ENCODE results near the gene PCDHA3. TPM values are rescaled to one million over a fixed set of nuclear protein-coding genes. Genes with fewer than 3 reads are reported as not detected.

Gene PCDHA3
- total RNA-seq: not detected in 2 replicates

GRCh38 chr5:140800816-140801493 lies at the start of gene PCDHA3:
Gene PCDHA3 (plus strand): TSS chr5:140801057.

GRCh38 chr5:140785905-140786686 lies 14.8 kb upstream of the PCDHA3 start, which contains the start of gene PCDHA1:
Gene PCDHA1 (plus strand): TSS chr5:140786140.

GRCh38 chr5:140794595-140795258 lies 6.1 kb upstream of the PCDHA3 start, which contains the start of gene PCDHA2:
Gene PCDHA2 (plus strand): TSS chr5:140794852.

GRCh38 chr5:140806834-140807775 lies 6.2 kb downstream of the PCDHA3 start, which contains the start of gene PCDHA4:
Gene PCDHA4 (plus strand): TSS chr5:140807068.

GRCh38 chr5:140821375-140822280 lies 20.8 kb downstream of the PCDHA3 start, which contains the start of gene PCDHA5:
Gene PCDHA5 (plus strand): TSS chr5:140821613.

GRCh38 chr5:140827704-140828361 lies 27.0 kb downstream of the PCDHA3 start, which contains the start of gene PCDHA6:
Gene PCDHA6 (plus strand): TSS chr5:140827960. CDS start chr5:140828092, 132 bp downstream.

GRCh38 chr5:140833993-140834392 lies 33.1 kb downstream of the PCDHA3 start, which contains the start of gene PCDHA7:
Gene PCDHA7 (plus strand): TSS chr5:140834269. CDS start chr5:140834384, 115 bp downstream.

GRCh38 chr5:140840978-140841962 lies 40.4 kb downstream of the PCDHA3 start, which contains the start of gene PCDHA8:
Gene PCDHA8 (plus strand): TSS chr5:140841187. CDS start chr5:140841322, 135 bp downstream.

GRCh38 chr5:140848139-140849102 lies 47.6 kb downstream of the PCDHA3 start, which contains the start of gene PCDHA9:
Gene PCDHA9 (plus strand): TSS chr5:140848382. CDS start chr5:140848496, 114 bp downstream.

Other genes starting within 250 kb of the PCDHA3 start
- gene SRA1, start 243.6 kb upstream of the PCDHA3 start, total RNA-seq: 40.8 and 58.3 TPM in 2 replicates
- gene APBB3, start 236.5 kb upstream of the PCDHA3 start, total RNA-seq: 5.0 and 7.7 TPM in 2 replicates
- gene SLC35A4, start 236.2 kb upstream of the PCDHA3 start, total RNA-seq: 37.6 and 43.4 TPM in 2 replicates
- gene CD14, start 167.9 kb upstream of the PCDHA3 start, total RNA-seq: 0.08 and 0.76 TPM in 2 replicates
- gene TMCO6, start 161.6 kb upstream of the PCDHA3 start, total RNA-seq: 27.4 and 28.1 TPM in 2 replicates
- 44.7 and 60.0 TPM in 2 replicates for gene NDUFA2, start 153.4 kb upstream of the PCDHA3 start, total RNA-seq
- 63.2 and 93.5 TPM in 2 replicates for gene IK, start 153.2 kb upstream of the PCDHA3 start, total RNA-seq
- gene WDR55, start 136.2 kb upstream of the PCDHA3 start, total RNA-seq: 14.7 and 16.0 TPM in 2 replicates
- gene DND1, start 127.5 kb upstream of the PCDHA3 start, total RNA-seq: 0.78 and 1.6 TPM in 2 replicates
- gene HARS1, start 109.7 kb upstream of the PCDHA3 start, total RNA-seq: 63.0 and 96.6 TPM in 2 replicates
- gene HARS2, start 109.6 kb upstream of the PCDHA3 start, total RNA-seq: 26.0 and 27.2 TPM in 2 replicates
- gene ZMAT2, start 100.6 kb upstream of the PCDHA3 start, total RNA-seq: 29.0 and 31.2 TPM in 2 replicates
- not detected in 2 replicates for gene PCDHA1, start 14.9 kb upstream of the PCDHA3 start, total RNA-seq
- not detected in 2 replicates for gene PCDHA2, start 6.2 kb upstream of the PCDHA3 start, total RNA-seq
- gene PCDHA4, start 6.0 kb downstream of the PCDHA3 start, total RNA-seq: not detected in 2 replicates
- not detected in 2 replicates for gene PCDHA5, start 20.6 kb downstream of the PCDHA3 start, total RNA-seq
- gene PCDHA6, start 26.9 kb downstream of the PCDHA3 start, total RNA-seq: 0.16 TPM in 1 of 2 replicates, not detected in the other
- not detected in 2 replicates for gene PCDHA7, start 33.2 kb downstream of the PCDHA3 start, total RNA-seq
- not detected in 2 replicates for gene PCDHA8, start 40.1 kb downstream of the PCDHA3 start, total RNA-seq
- gene PCDHA9, start 47.3 kb downstream of the PCDHA3 start, total RNA-seq: not detected in 2 replicates
- gene PCDHA10, start 54.8 kb downstream of the PCDHA3 start, total RNA-seq: not detected in 2 replicates
- gene PCDHA11, start 67.9 kb downstream of the PCDHA3 start, total RNA-seq: under 0.01 TPM in 1 of 2 replicates, not detected in the other
- not detected in 2 replicates for gene PCDHA12, start 74.3 kb downstream of the PCDHA3 start, total RNA-seq
- not detected in 2 replicates for gene PCDHA13, start 81.1 kb downstream of the PCDHA3 start, total RNA-seq
- gene PCDHAC1, start 125.2 kb downstream of the PCDHA3 start, total RNA-seq: 0.16 and 0.61 TPM in 2 replicates
- gene PCDHAC2, start 165.4 kb downstream of the PCDHA3 start, total RNA-seq: 1.1 and 1.3 TPM in 2 replicates